Fibroblast of pulmonary artery (primary cell): ENCODE results near the gene RGR.

ENCODE experiments used
- DNase-seq: peaks from one replicate; pipeline ENCODE4 v3.0.0-alpha.2; 2010; ENCODE audit warnings: low read depth
- H3K4me3 ChIP-seq: replicated peaks from 2 replicates; pipeline ENCODE4 v1.5.1; 2011; ENCODE audit warnings: low read depth, mild to moderate bottlenecking, control low read depth, low read length, moderate library complexity
- TF ChIP-seq, protein P1 (sequence below): IDR thresholded peaks from 2 replicates; pipeline ENCODE4 v1.5.1; 2011; ENCODE audit warnings: mild to moderate bottlenecking, control low read depth, low read length, inconsistent platforms; ENCODE audit errors: missing control alignments

RGR gene

GRCh38 chr10:84254552-84255478, 10.0 kb downstream of the RGR start:
- no peak for DNase-seq
- TF ChIP-seq, protein P1, sequence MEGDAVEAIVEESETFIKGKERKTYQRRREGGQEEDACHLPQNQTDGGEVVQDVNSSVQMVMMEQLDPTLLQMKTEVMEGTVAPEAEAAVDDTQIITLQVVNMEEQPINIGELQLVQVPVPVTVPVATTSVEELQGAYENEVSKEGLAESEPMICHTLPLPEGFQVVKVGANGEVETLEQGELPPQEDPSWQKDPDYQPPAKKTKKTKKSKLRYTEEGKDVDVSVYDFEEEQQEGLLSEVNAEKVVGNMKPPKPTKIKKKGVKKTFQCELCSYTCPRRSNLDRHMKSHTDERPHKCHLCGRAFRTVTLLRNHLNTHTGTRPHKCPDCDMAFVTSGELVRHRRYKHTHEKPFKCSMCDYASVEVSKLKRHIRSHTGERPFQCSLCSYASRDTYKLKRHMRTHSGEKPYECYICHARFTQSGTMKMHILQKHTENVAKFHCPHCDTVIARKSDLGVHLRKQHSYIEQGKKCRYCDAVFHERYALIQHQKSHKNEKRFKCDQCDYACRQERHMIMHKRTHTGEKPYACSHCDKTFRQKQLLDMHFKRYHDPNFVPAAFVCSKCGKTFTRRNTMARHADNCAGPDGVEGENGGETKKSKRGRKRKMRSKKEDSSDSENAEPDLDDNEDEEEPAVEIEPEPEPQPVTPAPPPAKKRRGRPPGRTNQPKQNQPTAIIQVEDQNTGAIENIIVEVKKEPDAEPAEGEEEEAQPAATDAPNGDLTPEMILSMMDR, result no peak
- no peak overlapping the region for H3K4me3 ChIP-seq

DNA sequence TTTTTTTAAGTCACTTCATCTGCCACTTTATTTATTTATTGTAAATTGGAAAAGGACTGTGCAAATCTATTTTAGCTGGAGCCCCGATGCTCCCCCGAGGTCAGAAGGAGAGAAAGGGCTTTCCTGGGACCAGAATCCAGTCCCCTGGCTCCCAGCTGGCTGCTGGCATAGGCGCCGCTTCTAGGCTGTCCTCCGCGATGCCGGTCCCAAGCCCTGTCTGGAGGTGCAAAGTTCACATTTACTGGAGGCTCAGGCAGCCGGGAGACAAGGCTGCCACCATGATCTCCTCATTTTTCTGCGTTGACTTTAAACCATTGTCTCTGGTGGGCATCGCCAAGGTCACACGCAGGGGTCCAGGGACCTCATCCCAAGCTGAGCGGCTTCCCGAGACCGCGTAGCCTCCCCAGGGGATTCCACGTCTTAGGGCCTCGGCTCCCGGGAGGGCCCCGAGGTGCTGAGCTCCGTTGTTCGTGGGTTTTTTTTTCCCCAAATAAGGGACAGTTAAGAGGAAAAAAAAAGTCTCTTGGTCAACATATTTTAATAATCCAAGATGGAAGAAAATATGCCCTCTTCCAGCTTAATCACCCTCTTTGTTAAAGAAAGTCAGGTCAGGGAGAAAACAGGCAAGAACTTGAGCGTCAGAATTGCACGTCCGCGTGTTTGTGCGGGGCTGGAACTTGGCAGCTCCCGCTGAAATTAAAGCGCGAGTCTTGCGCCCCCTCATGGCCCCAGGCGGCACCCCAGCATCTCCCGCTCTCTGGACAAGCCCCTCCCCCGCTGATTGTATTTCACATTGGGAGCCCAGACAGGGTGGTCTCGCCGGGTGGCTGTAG, 11.9 kb downstream of the RGR start:
- TF ChIP-seq, protein P1, result peak; percentile 58
- H3K4me3 ChIP-seq, result no peak overlapping the region
- DNase-seq, result peak; percentile 51

GRCh38 chr10:84257343-84258020, 12.6 kb downstream of the RGR start:
- H3K4me3 ChIP-seq, result no peak overlapping the region
- TF ChIP-seq, protein P1, result no peak
- DNase-seq, result no peak

DNA sequence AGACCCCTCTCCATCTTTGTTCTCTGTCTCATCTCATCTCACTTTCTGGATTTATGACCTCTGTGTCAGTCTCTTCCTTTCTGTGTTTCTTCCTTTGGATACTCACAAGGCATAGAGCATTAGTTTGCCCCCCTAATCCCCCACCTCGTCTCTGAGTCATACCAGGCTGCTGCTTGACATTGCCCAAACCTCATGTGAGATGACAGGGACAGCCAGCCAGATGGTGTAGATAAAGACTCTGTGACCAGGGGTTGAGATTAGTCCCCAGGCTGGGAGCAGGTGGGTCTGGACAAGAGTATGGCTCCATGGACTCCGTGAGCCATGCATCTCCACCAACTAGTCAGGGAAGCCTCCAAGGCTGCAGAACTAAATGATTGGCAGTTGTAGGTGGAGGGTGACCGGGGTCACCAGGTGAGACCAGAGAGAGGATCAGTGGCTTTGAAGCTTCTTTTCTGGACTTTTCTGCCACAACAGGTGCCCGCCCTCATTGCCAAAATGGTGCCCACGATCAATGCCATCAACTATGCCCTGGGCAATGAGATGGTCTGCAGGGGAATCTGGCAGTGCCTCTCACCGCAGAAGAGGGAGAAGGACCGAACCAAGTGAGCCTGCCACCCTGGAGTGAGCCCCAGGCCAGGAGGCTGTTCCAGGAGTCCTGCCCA, 13.3 kb downstream of the RGR start:
- TF ChIP-seq, protein P1, result no peak
- no peak overlapping the region for H3K4me3 ChIP-seq
- DNase-seq, result no peak

- no peak overlapping the region for H3K4me3 ChIP-seq
- TF ChIP-seq, protein P1, result no peak
- no peak for DNase-seq
These were observed 16.5 kb downstream of the RGR start for GRCh38 chr10:84261236-84261915.
